K562 (cell line): ENCODE results near the gene TRIM38. TPM values are rescaled to one million over a fixed set of nuclear protein-coding genes. Genes with fewer than 3 reads are reported as not detected.
"Not testable (repeated sequence)": the region's sequence is repeated elsewhere in the genome, so short reads cannot be mapped to it uniquely, and the experiment has no call there.

ENCODE experiments used
- NR2C2 ChIP-seq, 2 experiments: fragments of 200-800 bp in 1 of 2; sonication (Bioruptor generic) in 1 of 2; sonication (generic) in 1 of 2; formaldehyde crosslinking in 1 of 2; IDR thresholded peaks; 2 replicates each; pipeline versions ENCODE4 v1.6.1 to v1.8.0; 2016 to 2022; ENCODE audit warnings: mild to moderate bottlenecking in 1 of 2, missing compliant biosample characterization in 1 of 2, missing genetic modification characterization in 1 of 2, missing genetic modification reagents in 1 of 2
- ZBTB40 ChIP-seq, 2 experiments: fragments of 450-650 bp in 1 of 2; sonication (generic) in 1 of 2; formaldehyde crosslinking in 1 of 2; IDR thresholded peaks; 2 replicates each; pipeline versions ENCODE4 v1.7.1 to v1.9.0; 2016 to 2022; ENCODE audit warnings: inconsistent platforms in 1 of 2, mild to moderate bottlenecking in 1 of 2, missing genetic modification reagents in 1 of 2
- ZNF766 ChIP-seq: fragments of 200-800 bp; sonication (Bioruptor generic); conservative IDR thresholded peaks from 2 replicates; pipeline ENCODE4 v1.6.1; 2016; ENCODE audit warnings: missing genetic modification characterization, missing compliant biosample characterization
- polyA plus RNA-seq, 8 experiments: library from polyadenylated mRNA; depleted of rRNA in 4 of 8; stranded (reverse) in 5 of 8; unstranded in 3 of 8; fragments of >200 nt; fragmentation: Nextera tagmentation in 2 of 8; fragmentation: Illumina TruSeq in 1 of 8; extraction: Ambion mirVana in 2 of 8; extraction: Trizol in 1 of 8; gene quantifications; 2 replicates each; pipeline versions ENCODE4 v1.2.1 to v1.2.3, GENCODE V29; 2011 to 2014; ENCODE audit warnings: inconsistent platforms in 1 of 8, missing spikeins in 1 of 8
- total RNA-seq, 7 experiments: library from RNA; depleted of rRNA in 6 of 7; stranded (reverse); fragments of >200 nt in 6 of 7; fragmentation: Illumina TruSeq in 2 of 7; extraction: Trizol in 2 of 7; gene quantifications; 2 replicates each; pipeline versions ENCODE4 v1.2.1 to v1.2.3, GENCODE V29; 2011 to 2021; ENCODE audit warnings: low replicate concordance in 1 of 7

TRIM38 gene
- total and polyA plus RNA-seq, 9 of the 15 experiments (the other 6 are each of a cell fraction or from before 2014, with no cell fraction given): 1.7 to 6.7 (median 6.3) TPM

GRCh38 chr6:25993341-25993684 is 30.7 kb downstream of the TRIM38 start (continued):
- TF ChIP-seq ZBTB40 (IDR thresholded peaks at IDR 0.05): peak; percentile 16; the same call in 1 of the 2 replicates
- not testable (repeated sequence) for TF ChIP-seq ZBTB40, NR2C2 (CRISPR knock-in tag; IDR thresholded peaks at IDR 0.05)
- TF ChIP-seq NR2C2 (tag; IDR thresholded peaks at IDR 0.05): peak; percentile 13; the same call in 1 of the 2 replicates
- TF ChIP-seq ZNF766 (CRISPR knock-in tag): 0 out of 2 replicates have a peak, but pooled peaks have one; percentile 59
